Endothelial cell of umbilical vein (primary cell): ENCODE results near the gene SMARCAD1.
"Not testable (repeated sequence)": the region's sequence is repeated elsewhere in the genome, so short reads cannot be mapped to it uniquely, and the experiment has no call there.

Experiments used
- CTCF ChIP-seq, 2 donors: IDR thresholded peaks; 1 replicate in 1 of 2; 2 replicates in 1 of 2; pipeline ENCODE4 v1.5.1; 2011; ENCODE audit warnings: low read length in 2 of 2, mild to moderate bottlenecking in 2 of 2, moderate library complexity in 2 of 2, control low read depth in 1 of 2, inconsistent platforms in 1 of 2, low read depth in 1 of 2; ENCODE audit not compliant: insufficient read depth in 1 of 2; ENCODE audit errors: extremely low read depth in 1 of 2
- EZH2 ChIP-seq: IDR thresholded peaks from 2 replicates; pipeline ENCODE4 v1.6.1; 2012; ENCODE audit warnings: borderline replicate concordance, low read depth, mild to moderate bottlenecking, moderate library complexity, low read length, inconsistent platforms; ENCODE audit not compliant: severe bottlenecking
- FOS ChIP-seq: IDR thresholded peaks from 2 replicates; pipeline ENCODE4 v1.6.1; 2011; ENCODE audit warnings: mild to moderate bottlenecking, low read length, moderate library complexity, borderline replicate concordance; ENCODE audit not compliant: insufficient read depth
- GATA2 ChIP-seq: IDR thresholded peaks from 2 replicates; pipeline ENCODE4 v1.7.0; 2011; ENCODE audit warnings: low read depth, mild to moderate bottlenecking, moderate library complexity, mixed read lengths, low read length; ENCODE audit not compliant: insufficient read length, insufficient read depth
- JUN ChIP-seq: IDR thresholded peaks from 2 replicates; pipeline ENCODE4 v1.6.1; 2011; ENCODE audit warnings: borderline replicate concordance, low read depth; ENCODE audit not compliant: insufficient read length, insufficient read depth
- MAX ChIP-seq: IDR thresholded peaks from 2 replicates; pipeline ENCODE4 v1.6.1; 2011; ENCODE audit not compliant: insufficient read depth, insufficient read length
- MYC ChIP-seq: IDR thresholded peaks from one replicate; pipeline ENCODE4 v1.6.1; 2011; ENCODE audit warnings: mild to moderate bottlenecking, low read depth, low read length
- POLR2A ChIP-seq: IDR thresholded peaks from 2 replicates; pipeline ENCODE4 v1.6.1; 2012; ENCODE audit warnings: low read depth, mild to moderate bottlenecking, control low read depth, low read length
- POLR2AphosphoS5 ChIP-seq: IDR thresholded peaks from 2 replicates; pipeline ENCODE4 v1.6.1; 2012; ENCODE audit warnings: low read depth, mild to moderate bottlenecking, control low read depth, low read length, moderate library complexity; ENCODE audit not compliant: insufficient read depth

- TF ChIP-seq CTCF (IDR thresholded peaks at IDR 0.05; ENCODE audit: extremely low read depth in 1 of 2, insufficient read depth in 1 of 2, low read depth in 1 of 2, low read length in 2 of 2); POLR2A; EZH2; MAX; GATA2; POLR2AphosphoS5; JUN; FOS; MYC: not testable (repeated sequence)
Observed at GRCh38 chr4:94336791-94337190, 129.1 kb downstream of the SMARCAD1 start.
